Measurements from ENCODE around the gene POLR1E. TPM values are rescaled to one million over a fixed set of nuclear protein-coding genes. Genes with fewer than 3 reads are reported as not detected.
A peak's percentile ranks its signal among the peaks of the same experiment; 100 is the strongest.
"Not testable (repeated sequence)": the region's sequence is repeated elsewhere in the genome, so short reads cannot be mapped to it uniquely, and the experiment has no call there.

Gene POLR1E
- total RNA-seq, 1 donor from 2014 or later: 46.3 TPM

GRCh38 chr9:37471942-37472684 lies 13.6 kb upstream of the POLR1E start:
- H3K4me1 Mint-ChIP-seq: peaks cover 11% of the 10 kb centered on the region
- H3K27me3 Mint-ChIP-seq: no peaks in the 10 kb centered on the region
- DNase-seq: no peak
- ChIA-PET POLR2A (no interaction called here), CTCF (no interaction called here)
- peak overlapping the region; percentile 53 for H3K4me3 Mint-ChIP-seq
- peaks cover 3% of the 10 kb centered on the region for H3K9me3 Mint-ChIP-seq
- H3K27ac Mint-ChIP-seq: no peak overlapping the region
- intact Hi-C loops (cut with micrococcal nuclease): no loop called here
- H3K36me3 Mint-ChIP-seq (ENCODE audit: low read depth): no peaks in the 10 kb centered on the region
- no peak for ATAC-seq (ENCODE audit: low read depth)
- TF ChIP-seq CTCF (IDR thresholded peaks at IDR 0.05): no peak

GRCh38 chr9:37473982-37474381 lies 11.8 kb upstream of the POLR1E start:
- H3K27ac Mint-ChIP-seq; H3K27me3 Mint-ChIP-seq; DNase-seq; H3K4me3 Mint-ChIP-seq; POLR2A ChIA-PET; CTCF ChIA-PET; H3K36me3 Mint-ChIP-seq (ENCODE audit: low read depth); H3K9me3 Mint-ChIP-seq; ATAC-seq (ENCODE audit: low read depth): not testable (repeated sequence)
- intact Hi-C loops (cut with micrococcal nuclease): loop anchor here (2.0 kb wide), 1 partner anchor 23 kb away; no protein-coding TSS in a partner anchor
- peaks cover 23% of the 10 kb centered on the region for H3K4me1 Mint-ChIP-seq

- Mint-ChIP-seq H3K36me3 (ENCODE audit: low read depth) (no peaks in the 10 kb centered on the region), H3K9me3 (peaks cover 3% of the 10 kb centered on the region), H3K27me3 (no peaks in the 10 kb centered on the region), H3K4me3 (no peak overlapping the region), H3K27ac (no peak overlapping the region), H3K4me1 (peaks cover 23% of the 10 kb centered on the region)
- POLR2A ChIA-PET: no interaction called here
- CTCF ChIA-PET: no interaction called here
- TF ChIP-seq CTCF (IDR thresholded peaks at IDR 0.05): no peak
- ATAC-seq (ENCODE audit: low read depth): no peak
- DNase-seq: no peak
- intact Hi-C loops (cut with micrococcal nuclease): loop anchor here (2.0 kb wide), 1 partner anchor 24 kb away; no protein-coding TSS in a partner anchor
Measured at GRCh38 chr9:37474438-37474837, 11.3 kb upstream of the POLR1E start.

GRCh38 chr9:37476930-37477329 lies 8.8 kb upstream of the POLR1E start:
- Mint-ChIP-seq H3K9me3 (peaks cover 3% of the 10 kb centered on the region), H3K27me3 (no peaks in the 10 kb centered on the region), H3K4me3 (no peak overlapping the region), H3K27ac (no peak overlapping the region), H3K4me1 (peaks cover 19% of the 10 kb centered on the region), H3K36me3 (ENCODE audit: low read depth) (no peaks in the 10 kb centered on the region)
- intact Hi-C loops (cut with micrococcal nuclease): no loop called here
- DNase-seq (no peak), ATAC-seq (ENCODE audit: low read depth) (no peak)
- TF ChIP-seq CTCF (IDR thresholded peaks at IDR 0.05): no peak
- ChIA-PET POLR2A (interaction anchor here (1.3 kb wide), 1 partner anchor 12 kb away, joined by 3 read pairs; the partner anchor contains the start of gene ZBTB5), CTCF (no interaction called here)

- H3K36me3 Mint-ChIP-seq (ENCODE audit: low read depth); H3K27ac Mint-ChIP-seq; intact Hi-C loops (cut with micrococcal nuclease); H3K4me3 Mint-ChIP-seq; CTCF ChIA-PET; H3K27me3 Mint-ChIP-seq; H3K9me3 Mint-ChIP-seq; ATAC-seq (ENCODE audit: low read depth); DNase-seq: not testable (repeated sequence)
- POLR2A ChIA-PET: interaction anchor here (1.3 kb wide), 1 partner anchor 12 kb away, joined by 3 read pairs; the partner anchor contains the start of gene ZBTB5
- peaks cover 14% of the 10 kb centered on the region for H3K4me1 Mint-ChIP-seq
Measured at GRCh38 chr9:37477443-37477842, 8.3 kb upstream of the POLR1E start.

- intact Hi-C loops (cut with micrococcal nuclease); H3K4me3 Mint-ChIP-seq; ATAC-seq (ENCODE audit: low read depth); DNase-seq; POLR2A ChIA-PET; H3K27me3 Mint-ChIP-seq; CTCF ChIA-PET; H3K36me3 Mint-ChIP-seq (ENCODE audit: low read depth); H3K9me3 Mint-ChIP-seq; H3K27ac Mint-ChIP-seq: not testable (repeated sequence)
- peaks cover 13% of the 10 kb centered on the region for H3K4me1 Mint-ChIP-seq
Measured at GRCh38 chr9:37477987-37478619, 7.6 kb upstream of the POLR1E start.

Data from activated B cell treated with CpG ODN at 0.5 μM for 24 hours (primary cell).